GM19239 (cell line): ENCODE data around the gene SYNGR1.
"Not testable (repeated sequence)": the region's sequence is repeated elsewhere in the genome, so short reads cannot be mapped to it uniquely, and the experiment has no call there.

Source experiments
- DNase-seq: peaks from one replicate; pipeline ENCODE4 v3.0.0; 2011; ENCODE audit warnings: low spot score; ENCODE audit not compliant: insufficient read length
- FAIRE-seq: peaks from 2 replicates; lab custom pipeline; 2011; peaks lifted over from hg19 to GRCh38; lab: Jason Lieb, UNC

SYNGR1 gene

GRCh38 chr22:39392341-39392948, 42.7 kb downstream of the SYNGR1 start:
- DNase-seq: no peak
- no peak for FAIRE-seq

- FAIRE-seq (no peak), DNase-seq (no peak)
Observed at GRCh38 chr22:39395936-39396796, 46.4 kb downstream of the SYNGR1 start.

- FAIRE-seq: no peak
- no peak for DNase-seq
Observed at GRCh38 chr22:39396797-39397195, 47.0 kb downstream of the SYNGR1 start.

- DNase-seq: no peak
- FAIRE-seq: no peak
Observed at GRCh38 chr22:39401301-39401631, 51.5 kb downstream of the SYNGR1 start.

DNA sequence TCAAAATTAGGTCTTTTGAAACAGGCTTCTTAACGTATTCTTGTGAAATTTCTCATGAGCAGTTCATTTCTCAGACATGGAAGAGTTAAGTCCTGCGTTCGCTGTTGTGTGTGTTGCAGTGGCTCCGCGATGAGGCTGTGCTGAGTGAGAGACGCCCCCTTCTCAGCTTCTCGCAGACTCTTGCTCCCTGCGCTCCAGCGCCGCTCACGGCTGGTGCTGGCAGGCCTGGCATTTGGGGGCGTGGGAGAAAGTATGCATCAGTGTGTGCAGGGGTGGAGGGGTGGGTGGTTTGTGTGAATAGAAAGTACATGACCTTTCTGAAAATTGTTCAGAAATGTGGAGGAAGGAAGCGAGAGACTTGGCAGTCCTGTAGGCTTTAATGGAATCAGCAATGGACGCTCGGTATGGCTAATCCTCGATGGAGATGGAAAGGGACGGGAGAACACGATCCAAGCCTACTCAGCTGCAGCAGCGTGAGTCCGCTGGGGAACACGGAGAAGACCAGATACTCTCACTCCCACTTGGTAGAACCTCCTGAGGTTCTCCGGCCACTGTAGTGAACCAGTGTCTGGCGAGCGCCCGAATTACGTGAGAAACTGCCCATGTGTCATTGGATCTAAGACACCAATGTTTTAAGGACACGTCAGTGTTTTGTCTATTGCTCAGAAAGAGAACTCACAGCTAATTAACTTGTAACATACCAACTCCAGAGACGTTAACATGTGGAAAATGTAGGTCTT, 55.7 kb downstream of the SYNGR1 start:
- DNase-seq (no peak), FAIRE-seq (no peak)

GRCh38 chr22:39408173-39408572, 58.4 kb downstream of the SYNGR1 start:
- no peak for FAIRE-seq

GRCh38 chr22:39408807-39409206, 59.0 kb downstream of the SYNGR1 start:
- no peak for FAIRE-seq
- DNase-seq: no peak

More at GRCh38 chr22:39408173-39408572, 58.4 kb downstream of the SYNGR1 start:
- DNase-seq: no peak

DNA sequence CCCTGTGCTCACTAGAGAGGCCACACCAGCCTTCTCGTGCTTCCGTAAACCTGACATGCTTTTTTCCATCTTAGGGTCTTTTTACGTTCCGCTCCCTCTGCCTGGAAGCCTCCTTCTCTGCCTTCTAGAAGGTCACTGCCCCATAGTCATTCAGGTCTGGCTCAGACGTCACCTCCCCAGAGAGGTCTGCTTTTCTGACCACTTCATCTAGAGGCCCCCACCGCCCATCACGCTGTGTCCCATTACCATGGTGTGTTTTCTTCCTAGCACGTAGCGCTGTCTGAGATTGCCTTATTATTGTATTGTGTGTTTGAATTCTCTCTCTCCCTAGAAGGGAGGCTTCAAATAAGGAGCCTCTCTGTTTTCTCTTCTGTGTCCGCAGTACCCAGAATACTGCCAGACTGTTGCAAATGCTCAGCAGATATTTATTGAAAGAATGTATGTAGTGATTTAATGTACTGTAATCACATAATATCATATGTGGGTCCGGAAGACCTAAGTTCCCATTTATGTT, 59.8 kb downstream of the SYNGR1 start:
- DNase-seq: no peak
- FAIRE-seq: no peak

DNA sequence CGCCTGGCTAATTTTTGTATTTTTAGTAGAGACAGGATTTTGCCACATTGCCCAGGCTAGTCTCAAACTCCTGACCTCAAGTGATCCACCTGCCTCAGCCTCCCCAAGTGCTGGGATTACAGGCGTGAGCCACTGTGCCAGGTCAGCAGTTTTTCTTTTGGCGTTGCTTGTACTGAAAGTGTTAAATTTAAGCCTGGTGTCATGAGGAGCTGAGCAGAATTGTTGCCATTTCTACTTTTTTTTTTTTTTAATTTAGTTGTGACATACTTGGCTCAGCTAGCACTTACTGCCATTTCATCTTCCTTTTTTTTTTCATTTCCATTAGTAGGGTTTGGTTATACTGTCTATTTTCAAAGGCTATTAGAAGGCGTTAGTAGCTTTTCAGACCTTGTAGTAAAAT, 60.5 kb downstream of the SYNGR1 start:
- DNase-seq: no peak
- no peak for FAIRE-seq

- not testable (repeated sequence) for FAIRE-seq, DNase-seq
Observed at GRCh38 chr22:39411828-39412365, 62.1 kb downstream of the SYNGR1 start.

DNA sequence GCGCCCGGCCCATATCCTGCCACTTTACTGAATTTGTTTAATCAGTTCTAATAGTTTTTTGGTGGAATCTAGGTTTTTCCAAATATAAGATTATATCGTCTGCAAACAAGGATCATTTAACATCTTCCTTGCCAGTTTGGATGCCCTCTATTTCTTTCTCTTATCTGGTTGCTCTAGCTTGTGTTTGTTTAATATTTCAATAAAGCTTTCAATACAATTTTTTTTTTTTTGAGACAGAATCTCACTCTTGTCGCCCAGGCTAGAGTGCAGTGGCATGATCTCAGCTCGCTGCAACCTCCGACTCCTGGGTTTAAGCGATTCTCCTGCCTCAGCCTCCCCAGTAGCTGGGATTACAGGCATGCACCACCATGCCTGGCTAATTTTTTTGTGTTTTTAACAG, 63.4 kb downstream of the SYNGR1 start:
- DNase-seq, FAIRE-seq: not testable (repeated sequence)

GRCh38 chr22:39414377-39414776, 64.6 kb downstream of the SYNGR1 start:
- DNase-seq (no peak), FAIRE-seq (no peak)

DNA sequence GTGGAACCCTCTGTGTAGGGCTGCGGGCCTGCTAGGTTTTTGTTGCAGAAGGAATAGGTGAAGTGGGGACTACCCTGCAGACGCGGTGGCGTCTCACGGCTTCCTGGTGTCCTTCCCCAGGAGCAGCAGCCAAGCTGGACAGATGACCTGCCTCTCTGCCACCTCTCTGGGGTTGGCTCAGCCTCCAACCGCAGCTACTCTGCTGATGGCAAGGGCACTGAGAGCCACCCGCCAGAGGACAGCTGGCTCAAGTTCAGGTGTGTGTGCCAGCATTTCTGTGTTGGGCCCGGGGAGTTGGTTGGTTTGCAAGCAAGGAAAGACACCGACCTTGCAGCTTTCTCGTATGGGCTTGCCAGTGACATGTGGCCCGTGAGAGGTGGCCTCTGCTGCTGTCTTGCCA, 65.1 kb downstream of the SYNGR1 start:
- no peak for DNase-seq
- FAIRE-seq: no peak

GRCh38 chr22:39415506-39415905, 65.7 kb downstream of the SYNGR1 start:
- FAIRE-seq: no peak
- no peak for DNase-seq

DNA sequence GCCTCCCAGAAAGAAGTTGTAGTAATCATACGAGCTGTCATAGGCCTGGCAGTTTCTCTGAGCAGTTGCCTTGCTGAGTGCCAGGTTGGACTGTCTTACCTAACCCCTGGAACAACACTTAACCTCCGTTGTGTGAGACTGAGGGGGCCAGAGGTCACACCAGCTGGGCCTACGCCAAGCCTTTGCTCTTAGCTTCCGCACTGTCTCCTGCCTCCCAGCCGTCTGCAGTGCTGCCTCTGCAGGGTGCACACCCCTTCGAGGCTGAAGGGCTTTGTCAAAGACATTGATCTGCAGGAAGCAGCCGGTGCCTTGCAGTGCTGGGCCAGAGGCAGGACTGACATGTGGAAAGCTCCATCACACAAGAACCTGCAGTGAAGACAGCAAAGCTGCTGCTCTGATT, 66.5 kb downstream of the SYNGR1 start:
- FAIRE-seq (no peak), DNase-seq (no peak)

GRCh38 chr22:39417641-39418040, 67.8 kb downstream of the SYNGR1 start:
- no peak for FAIRE-seq
- DNase-seq: no peak

- no peak for FAIRE-seq
- DNase-seq: no peak
Observed at GRCh38 chr22:39418696-39419095, 68.9 kb downstream of the SYNGR1 start.

DNA sequence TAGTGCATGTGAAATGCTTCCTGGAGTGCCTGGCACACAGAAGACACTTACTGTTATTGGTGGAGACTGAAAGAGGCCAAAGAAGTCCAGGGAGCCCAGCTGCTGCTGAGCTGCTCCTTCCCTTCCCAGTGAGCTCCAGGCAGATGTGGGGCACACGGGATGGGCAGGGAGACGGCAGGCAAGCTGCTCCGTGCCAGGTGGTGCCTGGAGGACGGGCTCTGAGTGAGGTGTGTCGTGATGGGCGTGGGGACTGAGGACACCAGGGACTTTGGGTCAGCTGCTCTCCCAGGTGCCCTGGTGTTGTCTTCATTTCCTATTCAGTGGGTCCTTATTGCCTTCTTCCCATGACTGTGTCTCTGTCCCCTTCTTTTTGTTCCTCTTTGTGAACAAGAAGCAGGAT, 69.3 kb downstream of the SYNGR1 start:
- DNase-seq: no peak

GRCh38 chr22:39419911-39420310, 70.1 kb downstream of the SYNGR1 start:
- no peak for DNase-seq
- FAIRE-seq: no peak

More for the DNA sequence above, 69.3 kb downstream of the SYNGR1 start:
- no peak for FAIRE-seq

DNA sequence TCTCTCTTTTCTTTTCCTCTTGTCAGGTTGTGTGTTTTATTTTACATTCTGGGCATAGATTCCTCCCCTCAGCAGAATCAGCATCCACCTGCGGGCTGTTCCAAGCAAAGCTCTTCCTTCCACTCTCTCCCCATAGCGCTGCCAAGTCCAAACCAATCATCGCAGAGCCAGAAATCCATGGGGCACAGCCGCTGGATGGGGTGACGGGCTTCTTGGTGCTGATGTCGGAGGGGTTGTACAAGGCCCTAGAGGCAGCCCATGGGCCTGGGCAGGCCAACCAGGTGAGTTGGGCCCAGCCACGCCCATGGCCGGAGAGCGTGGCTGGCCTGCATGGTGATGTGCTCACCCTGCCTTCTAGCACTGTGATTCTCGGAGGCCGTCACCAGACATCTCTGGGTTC, 71.9 kb downstream of the SYNGR1 start:
- DNase-seq (no peak), FAIRE-seq (no peak)

- FAIRE-seq (no peak), DNase-seq (no peak)
Observed at GRCh38 chr22:39422101-39422500, 72.3 kb downstream of the SYNGR1 start.
